A673 (cell line): ENCODE results near the gene NR1H2.

Experiments used
- EZH2 ChIP-seq: fragments of 200-600 bp; sonication (generic); IDR thresholded peaks from 2 replicates; pipeline ENCODE4 v1.6.1; 2017; ENCODE audit warnings: borderline replicate concordance, low read depth, mild to moderate bottlenecking, mixed read lengths, antibody characterized with exemption, low read length; ENCODE audit not compliant: poor library complexity, severe bottlenecking
- TF ChIP-seq, protein P1 (sequence below): fragments of 300-800, 200-600 bp; sonication (generic); conservative IDR thresholded peaks from 2 replicates; pipeline ENCODE4 v1.5.1; 2017; ENCODE audit warnings: low read depth, mild to moderate bottlenecking, antibody characterized with exemption, low read length, moderate library complexity, mixed read lengths

DNA sequence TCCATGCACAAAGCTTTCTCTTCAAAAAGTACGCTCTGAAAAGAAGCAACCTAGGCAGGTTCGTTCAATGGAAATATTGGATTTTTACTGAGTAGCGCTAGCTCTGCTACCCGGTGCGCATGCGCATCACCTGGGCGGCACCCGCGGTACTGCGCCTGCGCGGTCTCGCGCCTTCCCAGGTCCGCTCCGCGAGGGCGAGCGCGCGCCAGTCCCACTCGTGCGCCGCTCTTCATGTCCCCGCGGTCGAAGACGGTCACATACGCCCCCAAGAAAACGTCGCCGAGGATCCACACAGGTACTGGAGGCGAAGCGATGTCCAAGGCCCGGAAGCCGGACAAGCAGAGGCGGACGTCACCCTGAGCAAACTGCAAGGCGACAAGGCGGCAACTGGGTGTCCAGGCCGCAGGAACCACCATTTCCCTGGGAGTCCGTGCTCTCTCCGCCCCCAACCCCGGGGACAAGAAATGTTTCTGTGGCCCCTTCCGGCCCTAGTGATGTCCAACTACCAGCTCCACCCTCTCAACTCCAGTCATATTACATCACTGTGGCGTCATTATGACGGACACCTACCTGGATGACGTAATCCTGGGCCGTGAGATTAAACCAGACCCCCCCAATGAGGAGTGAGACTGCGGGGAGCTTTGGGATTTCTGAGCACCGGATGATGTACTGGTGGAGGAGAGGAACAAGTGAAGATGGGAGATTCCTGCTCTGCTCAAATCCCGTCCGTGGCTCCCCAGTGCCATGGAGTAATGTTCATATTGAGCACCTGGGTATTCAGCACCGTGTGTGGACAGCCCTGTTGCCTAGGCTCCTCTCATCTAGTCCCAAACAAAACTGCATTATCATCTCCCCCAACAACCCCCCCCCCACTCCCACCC lies 42.3 kb upstream of the NR1H2 start:
- TF ChIP-seq, protein P1, sequence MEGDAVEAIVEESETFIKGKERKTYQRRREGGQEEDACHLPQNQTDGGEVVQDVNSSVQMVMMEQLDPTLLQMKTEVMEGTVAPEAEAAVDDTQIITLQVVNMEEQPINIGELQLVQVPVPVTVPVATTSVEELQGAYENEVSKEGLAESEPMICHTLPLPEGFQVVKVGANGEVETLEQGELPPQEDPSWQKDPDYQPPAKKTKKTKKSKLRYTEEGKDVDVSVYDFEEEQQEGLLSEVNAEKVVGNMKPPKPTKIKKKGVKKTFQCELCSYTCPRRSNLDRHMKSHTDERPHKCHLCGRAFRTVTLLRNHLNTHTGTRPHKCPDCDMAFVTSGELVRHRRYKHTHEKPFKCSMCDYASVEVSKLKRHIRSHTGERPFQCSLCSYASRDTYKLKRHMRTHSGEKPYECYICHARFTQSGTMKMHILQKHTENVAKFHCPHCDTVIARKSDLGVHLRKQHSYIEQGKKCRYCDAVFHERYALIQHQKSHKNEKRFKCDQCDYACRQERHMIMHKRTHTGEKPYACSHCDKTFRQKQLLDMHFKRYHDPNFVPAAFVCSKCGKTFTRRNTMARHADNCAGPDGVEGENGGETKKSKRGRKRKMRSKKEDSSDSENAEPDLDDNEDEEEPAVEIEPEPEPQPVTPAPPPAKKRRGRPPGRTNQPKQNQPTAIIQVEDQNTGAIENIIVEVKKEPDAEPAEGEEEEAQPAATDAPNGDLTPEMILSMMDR = no peak
- TF ChIP-seq EZH2 = no peak
